Glutamatergic neuron (in vitro differentiated cells): ENCODE measurements around the gene NAV2. TPM values are rescaled to one million over a fixed set of nuclear protein-coding genes. Genes with fewer than 3 reads are reported as not detected.

Experiments used
- DNase-seq: peaks from one replicate; pipeline ENCODE4 v3.0.0; 2022
- H3K27ac Mint-ChIP-seq: one replicate; pipeline ENCODE4 v1.8.0; 2020; ENCODE audit warnings: mild to moderate bottlenecking, mixed read lengths, inconsistent platforms; ENCODE audit not compliant: unreplicated experiment
- H3K27me3 Mint-ChIP-seq: one replicate; pipeline ENCODE4 v1.8.0; 2020; ENCODE audit warnings: mild to moderate bottlenecking, moderate library complexity, mixed read lengths, inconsistent platforms; ENCODE audit not compliant: unreplicated experiment
- H3K36me3 Mint-ChIP-seq: one replicate; pipeline ENCODE4 v1.8.0; 2020; ENCODE audit warnings: mild to moderate bottlenecking, mixed read lengths, inconsistent platforms; ENCODE audit not compliant: unreplicated experiment
- H3K4me1 Mint-ChIP-seq: one replicate; pipeline ENCODE4 v1.8.0; 2020; ENCODE audit warnings: mild to moderate bottlenecking, low read depth, mixed read lengths, inconsistent platforms; ENCODE audit not compliant: unreplicated experiment
- H3K4me3 Mint-ChIP-seq: one replicate; pipeline ENCODE4 v1.8.0; 2020; ENCODE audit warnings: mild to moderate bottlenecking, mixed read lengths, inconsistent platforms; ENCODE audit not compliant: unreplicated experiment
- H3K9me3 Mint-ChIP-seq: one replicate; pipeline ENCODE4 v1.8.0; 2020; ENCODE audit warnings: mild to moderate bottlenecking, moderate library complexity, mixed read lengths, inconsistent platforms; ENCODE audit not compliant: unreplicated experiment
- total RNA-seq: library from RNA; stranded (reverse); fragmentation: NEBNext Ultra II Directional; extraction: Animal tissue kit (Norgen Biotek cat#: 25700); gene quantifications from one replicate; pipeline ENCODE4 v1.2.1, GENCODE V29; 2021; ENCODE audit not compliant: unreplicated experiment
- TF ChIP-seq, protein P1 (sequence below): fragments of 200-600 bp; sonication (generic); IDR thresholded peaks from one replicate; pipeline ENCODE4 v1.5.0; 2021; ENCODE audit not compliant: partially characterized antibody, unreplicated experiment

The NAV2 gene
- total RNA-seq, 1 donor from 2014 or later, result 117 TPM

GRCh38 chr11:20035375-20035700 is 322.7 kb downstream of the NAV2 start:
- Mint-ChIP-seq H3K27ac (peak overlapping the region; percentile 41), H3K9me3 (peaks cover 15% of the 10 kb centered on the region), H3K36me3 (no peaks in the 10 kb centered on the region), H3K4me1 (peaks cover 42% of the 10 kb centered on the region), H3K4me3 (no peak overlapping the region), H3K27me3 (peaks cover 10% of the 10 kb centered on the region)
- TF ChIP-seq, protein P1, sequence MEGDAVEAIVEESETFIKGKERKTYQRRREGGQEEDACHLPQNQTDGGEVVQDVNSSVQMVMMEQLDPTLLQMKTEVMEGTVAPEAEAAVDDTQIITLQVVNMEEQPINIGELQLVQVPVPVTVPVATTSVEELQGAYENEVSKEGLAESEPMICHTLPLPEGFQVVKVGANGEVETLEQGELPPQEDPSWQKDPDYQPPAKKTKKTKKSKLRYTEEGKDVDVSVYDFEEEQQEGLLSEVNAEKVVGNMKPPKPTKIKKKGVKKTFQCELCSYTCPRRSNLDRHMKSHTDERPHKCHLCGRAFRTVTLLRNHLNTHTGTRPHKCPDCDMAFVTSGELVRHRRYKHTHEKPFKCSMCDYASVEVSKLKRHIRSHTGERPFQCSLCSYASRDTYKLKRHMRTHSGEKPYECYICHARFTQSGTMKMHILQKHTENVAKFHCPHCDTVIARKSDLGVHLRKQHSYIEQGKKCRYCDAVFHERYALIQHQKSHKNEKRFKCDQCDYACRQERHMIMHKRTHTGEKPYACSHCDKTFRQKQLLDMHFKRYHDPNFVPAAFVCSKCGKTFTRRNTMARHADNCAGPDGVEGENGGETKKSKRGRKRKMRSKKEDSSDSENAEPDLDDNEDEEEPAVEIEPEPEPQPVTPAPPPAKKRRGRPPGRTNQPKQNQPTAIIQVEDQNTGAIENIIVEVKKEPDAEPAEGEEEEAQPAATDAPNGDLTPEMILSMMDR, result no peak
- DNase-seq, result no peak

DNA sequence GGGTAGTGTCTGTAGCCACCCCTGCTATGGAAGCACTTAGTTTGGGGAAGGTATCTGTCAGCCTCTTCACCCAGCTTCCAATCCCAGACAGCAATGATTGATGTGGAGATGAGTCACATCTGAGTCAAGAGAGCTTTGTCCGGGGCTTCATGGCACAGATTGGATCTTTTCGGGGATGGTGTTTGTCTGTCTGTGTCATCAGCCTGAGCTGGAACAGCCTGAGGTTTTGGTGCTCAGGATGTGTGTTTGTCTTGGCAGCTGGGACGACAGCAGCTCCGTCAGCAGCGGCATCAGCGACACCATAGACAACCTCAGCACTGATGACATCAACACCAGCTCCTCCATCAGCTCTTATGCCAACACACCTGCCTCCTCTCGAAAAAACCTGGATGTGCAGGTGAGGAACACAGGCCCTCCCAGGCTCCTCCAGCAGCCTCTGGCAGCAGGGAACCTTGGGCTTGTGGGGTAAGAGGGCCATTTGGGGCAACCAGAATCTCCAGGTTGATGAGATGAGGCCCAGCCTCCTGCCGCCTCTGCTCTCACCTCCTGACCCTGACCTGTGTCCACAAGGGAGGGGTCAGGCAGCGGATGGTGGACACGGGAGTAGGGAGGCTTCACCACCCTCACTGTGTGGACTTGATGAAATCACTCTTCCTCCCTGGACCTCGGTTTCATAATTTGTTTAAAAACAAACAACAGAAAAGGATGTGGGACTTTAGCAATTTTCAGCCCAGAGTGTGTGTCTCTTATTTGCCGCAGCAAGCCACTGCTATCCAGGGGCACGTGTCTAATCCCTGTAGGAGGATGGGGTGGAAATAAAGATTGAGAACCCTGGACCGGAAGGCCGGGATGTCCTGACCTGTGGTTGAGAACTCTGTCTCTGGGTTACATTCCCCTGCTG is 323.3 kb downstream of the NAV2 start:
- TF ChIP-seq, protein P1, result no peak
- no peak overlapping the region for H3K4me3 Mint-ChIP-seq
- H3K27ac Mint-ChIP-seq, result no peak overlapping the region
- peaks cover 42% of the 10 kb centered on the region for H3K4me1 Mint-ChIP-seq
- H3K36me3 Mint-ChIP-seq, result no peaks in the 10 kb centered on the region
- peaks cover 19% of the 10 kb centered on the region for H3K9me3 Mint-ChIP-seq
- peaks cover 10% of the 10 kb centered on the region for H3K27me3 Mint-ChIP-seq
- DNase-seq, result no peak

- peak overlapping the region; percentile 9 for H3K4me3 Mint-ChIP-seq
- H3K36me3 Mint-ChIP-seq, result no peaks in the 10 kb centered on the region
- H3K27ac Mint-ChIP-seq, result peak overlapping the region; percentile 69
- no peak for DNase-seq
- H3K9me3 Mint-ChIP-seq, result peaks cover 19% of the 10 kb centered on the region
- H3K27me3 Mint-ChIP-seq, result peaks cover 10% of the 10 kb centered on the region
- H3K4me1 Mint-ChIP-seq, result peaks cover 39% of the 10 kb centered on the region
- TF ChIP-seq, protein P1, result no peak
Observed at GRCh38 chr11:20036626-20037335, 324.1 kb downstream of the NAV2 start.

GRCh38 chr11:20037396-20038153 is 324.9 kb downstream of the NAV2 start:
- H3K27ac Mint-ChIP-seq, result no peak overlapping the region
- DNase-seq, result no peak
- H3K36me3 Mint-ChIP-seq, result no peaks in the 10 kb centered on the region
- H3K27me3 Mint-ChIP-seq, result peaks cover 10% of the 10 kb centered on the region
- peaks cover 44% of the 10 kb centered on the region for H3K4me1 Mint-ChIP-seq
- H3K9me3 Mint-ChIP-seq, result peaks cover 24% of the 10 kb centered on the region
- TF ChIP-seq, protein P1, result no peak
- H3K4me3 Mint-ChIP-seq, result no peak overlapping the region
